ENCODE results near the gene CCL13.
A peak's percentile ranks its signal among the peaks of the same experiment; 100 is the strongest.

GRCh38 chr17:34377078-34377823 is 21.0 kb downstream of the CCL13 start:
- TF ChIP-seq CTCF (IDR thresholded peaks at IDR 0.05; ENCODE audit: low read depth, low read length) (no peak), EZH2phosphoT487 (IDR thresholded peaks at IDR 0.05; ENCODE audit: low read depth) (peak; percentile 86; the same call in 1 of the 2 replicates)

All from OCI-LY3 (cell line).